ENCODE data around the gene KRT33B.

KRT33B gene

GRCh38 chr17:41326173-41327145, 43.2 kb downstream of the KRT33B start:
- DNase-seq = no peak
- H3K27ac ChIP-seq (ENCODE audit: low read depth, low read length) = no peak overlapping the region
- no peak overlapping the region for H3K18ac ChIP-seq (ENCODE audit: low read length)
- no peak overlapping the region for H3K9ac ChIP-seq (ENCODE audit: low read length)
- WGBS (ENCODE audit: extremely low coverage, insufficient coverage, low lambda C conversion rate) = no CpG with 5 or more reads among the region's 18 CpGs
- no peaks in the 10 kb centered on the region for H3K79me2 ChIP-seq (ENCODE audit: control insufficient read depth, insufficient read depth, low read length)
- no peaks in the 10 kb centered on the region for H3K36me3 ChIP-seq (ENCODE audit: control insufficient read depth, insufficient read depth, low read length)
- H3K79me1 ChIP-seq (ENCODE audit: low read length) = no peaks in the 10 kb centered on the region
- H3K23ac ChIP-seq (ENCODE audit: low read length) = no peak overlapping the region
- H3K4me1 ChIP-seq (ENCODE audit: control insufficient read depth, low read depth, low read length) = no peaks in the 10 kb centered on the region
- no peak overlapping the region for H4K5ac ChIP-seq (ENCODE audit: low read length)
- H4K8ac ChIP-seq (ENCODE audit: low read depth, low read length) = no peak overlapping the region
- no peak overlapping the region for H2BK15ac ChIP-seq (replicated peaks; ENCODE audit: low read depth)
- H3K4ac ChIP-seq (ENCODE audit: low read depth, low read length) = no peak overlapping the region
- H2AK5ac ChIP-seq (ENCODE audit: low read length) = no peak overlapping the region
- H3K56ac ChIP-seq (ENCODE audit: low read length) = no peak overlapping the region
- no peaks in the 10 kb centered on the region for H3K27me3 ChIP-seq (ENCODE audit: insufficient read depth, low read length, poor library complexity)
- H3K4me3 ChIP-seq (ENCODE audit: low read length) = no peak overlapping the region
- H2BK120ac ChIP-seq (ENCODE audit: low read depth, low read length) = no peak overlapping the region
- H2BK5ac ChIP-seq (ENCODE audit: low read length) = no peak overlapping the region
- no peak overlapping the region for H3K4me2 ChIP-seq (ENCODE audit: low read length)

GRCh38 chr17:41325611-41326010, 44.0 kb downstream of the KRT33B start:
- Histone ChIP-seq H3K27ac (ENCODE audit: low read depth, low read length) (no peak overlapping the region), H3K27me3 (ENCODE audit: insufficient read depth, low read length, poor library complexity) (no peaks in the 10 kb centered on the region), H3K4me2 (ENCODE audit: low read length) (no peak overlapping the region), H3K4me3 (ENCODE audit: low read length) (no peak overlapping the region), H3K4ac (ENCODE audit: low read depth, low read length) (no peak overlapping the region), H3K18ac (ENCODE audit: low read length) (no peak overlapping the region), H3K36me3 (ENCODE audit: control insufficient read depth, insufficient read depth, low read length) (no peaks in the 10 kb centered on the region), H2AK5ac (ENCODE audit: low read length) (no peak overlapping the region), H3K23ac (ENCODE audit: low read length) (no peak overlapping the region), H3K56ac (ENCODE audit: low read length) (no peak overlapping the region), H2BK5ac (ENCODE audit: low read length) (no peak overlapping the region), H4K8ac (ENCODE audit: low read depth, low read length) (no peak overlapping the region), H2BK15ac (replicated peaks; ENCODE audit: low read depth) (no peak overlapping the region), H3K4me1 (ENCODE audit: control insufficient read depth, low read depth, low read length) (no peaks in the 10 kb centered on the region), H3K79me2 (ENCODE audit: control insufficient read depth, insufficient read depth, low read length) (no peaks in the 10 kb centered on the region), H3K9ac (ENCODE audit: low read length) (no peak overlapping the region), H3K79me1 (ENCODE audit: low read length) (no peaks in the 10 kb centered on the region), H4K5ac (ENCODE audit: low read length) (no peak overlapping the region), H2BK120ac (ENCODE audit: low read depth, low read length) (no peak overlapping the region)
- DNase-seq = no peak
- WGBS (ENCODE audit: extremely low coverage, insufficient coverage, low lambda C conversion rate) = no CpG with 5 or more reads among the region's 6 CpGs

DNA sequence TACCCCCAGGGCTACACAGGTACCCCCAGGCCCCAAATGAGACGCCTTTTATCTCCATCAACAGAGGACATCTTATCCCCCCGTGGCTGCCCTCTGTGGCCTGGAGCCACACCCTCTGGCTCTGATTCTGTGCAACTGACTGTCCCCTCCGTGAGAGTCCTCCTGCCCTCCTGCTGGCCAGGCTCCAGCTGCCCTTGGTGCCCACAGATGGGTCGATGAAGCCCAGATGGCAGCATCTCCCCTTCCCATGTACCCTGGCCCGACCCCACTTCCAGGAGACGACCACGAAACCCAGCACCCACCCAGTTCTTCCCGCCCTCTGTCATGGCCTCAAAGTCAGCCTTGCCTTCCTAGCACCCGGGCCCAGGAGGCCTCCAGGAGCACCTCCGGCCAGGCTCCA, 44.5 kb downstream of the KRT33B start:
- H3K36me3 ChIP-seq (ENCODE audit: control insufficient read depth, insufficient read depth, low read length) = no peaks in the 10 kb centered on the region
- no peak overlapping the region for H3K56ac ChIP-seq (ENCODE audit: low read length)
- DNase-seq = no peak
- H3K18ac ChIP-seq (ENCODE audit: low read length) = no peak overlapping the region
- no peak overlapping the region for H3K4me3 ChIP-seq (ENCODE audit: low read length)
- no peaks in the 10 kb centered on the region for H3K4me1 ChIP-seq (ENCODE audit: control insufficient read depth, low read depth, low read length)
- no peak overlapping the region for H2BK5ac ChIP-seq (ENCODE audit: low read length)
- H3K4me2 ChIP-seq (ENCODE audit: low read length) = no peak overlapping the region
- no peaks in the 10 kb centered on the region for H3K79me2 ChIP-seq (ENCODE audit: control insufficient read depth, insufficient read depth, low read length)
- H2BK15ac ChIP-seq (replicated peaks; ENCODE audit: low read depth) = no peak overlapping the region
- no peak overlapping the region for H2BK120ac ChIP-seq (ENCODE audit: low read depth, low read length)
- no peak overlapping the region for H3K23ac ChIP-seq (ENCODE audit: low read length)
- no CpG with 5 or more reads among the region's 10 CpGs for WGBS (ENCODE audit: extremely low coverage, insufficient coverage, low lambda C conversion rate)
- H3K79me1 ChIP-seq (ENCODE audit: low read length) = no peaks in the 10 kb centered on the region
- no peak overlapping the region for H4K8ac ChIP-seq (ENCODE audit: low read depth, low read length)
- H3K27me3 ChIP-seq (ENCODE audit: insufficient read depth, low read length, poor library complexity) = no peaks in the 10 kb centered on the region
- H4K5ac ChIP-seq (ENCODE audit: low read length) = no peak overlapping the region
- H3K27ac ChIP-seq (ENCODE audit: low read depth, low read length) = no peak overlapping the region
- no peak overlapping the region for H2AK5ac ChIP-seq (ENCODE audit: low read length)
- H3K4ac ChIP-seq (ENCODE audit: low read depth, low read length) = no peak overlapping the region
- no peak overlapping the region for H3K9ac ChIP-seq (ENCODE audit: low read length)

- no peaks in the 10 kb centered on the region for H3K79me1 ChIP-seq (ENCODE audit: low read length)
- H4K8ac ChIP-seq (ENCODE audit: low read depth, low read length) = no peak overlapping the region
- no peak overlapping the region for H3K4me3 ChIP-seq (ENCODE audit: low read length)
- no peak overlapping the region for H2BK120ac ChIP-seq (ENCODE audit: low read depth, low read length)
- no peak overlapping the region for H3K27ac ChIP-seq (ENCODE audit: low read depth, low read length)
- no peak overlapping the region for H3K18ac ChIP-seq (ENCODE audit: low read length)
- DNase-seq = peak; percentile 57
- no peak overlapping the region for H4K5ac ChIP-seq (ENCODE audit: low read length)
- H3K56ac ChIP-seq (ENCODE audit: low read length) = no peak overlapping the region
- H3K4ac ChIP-seq (ENCODE audit: low read depth, low read length) = no peak overlapping the region
- no peaks in the 10 kb centered on the region for H3K79me2 ChIP-seq (ENCODE audit: control insufficient read depth, insufficient read depth, low read length)
- no peak overlapping the region for H3K23ac ChIP-seq (ENCODE audit: low read length)
- H3K36me3 ChIP-seq (ENCODE audit: control insufficient read depth, insufficient read depth, low read length) = no peaks in the 10 kb centered on the region
- no peak overlapping the region for H2BK5ac ChIP-seq (ENCODE audit: low read length)
- H2BK15ac ChIP-seq (replicated peaks; ENCODE audit: low read depth) = no peak overlapping the region
- no peaks in the 10 kb centered on the region for H3K4me1 ChIP-seq (ENCODE audit: control insufficient read depth, low read depth, low read length)
- no peak overlapping the region for H2AK5ac ChIP-seq (ENCODE audit: low read length)
- WGBS (ENCODE audit: extremely low coverage, insufficient coverage, low lambda C conversion rate) = no CpG with 5 or more reads among the region's 16 CpGs
- no peak overlapping the region for H3K4me2 ChIP-seq (ENCODE audit: low read length)
- no peaks in the 10 kb centered on the region for H3K27me3 ChIP-seq (ENCODE audit: insufficient read depth, low read length, poor library complexity)
- no peak overlapping the region for H3K9ac ChIP-seq (ENCODE audit: low read length)
Measured at GRCh38 chr17:41324180-41325075, 45.2 kb downstream of the KRT33B start.

- Histone ChIP-seq H3K27me3 (ENCODE audit: insufficient read depth, low read length, poor library complexity) (no peaks in the 10 kb centered on the region), H3K56ac (ENCODE audit: low read length) (no peak overlapping the region), H3K27ac (ENCODE audit: low read depth, low read length) (no peak overlapping the region), H3K18ac (ENCODE audit: low read length) (no peak overlapping the region), H3K23ac (ENCODE audit: low read length) (no peak overlapping the region), H2BK120ac (ENCODE audit: low read depth, low read length) (no peak overlapping the region), H3K4me1 (ENCODE audit: control insufficient read depth, low read depth, low read length) (no peaks in the 10 kb centered on the region), H3K4me2 (ENCODE audit: low read length) (no peak overlapping the region), H3K9ac (ENCODE audit: low read length) (no peak overlapping the region), H4K5ac (ENCODE audit: low read length) (no peak overlapping the region), H2AK5ac (ENCODE audit: low read length) (no peak overlapping the region), H3K4me3 (ENCODE audit: low read length) (no peak overlapping the region), H4K8ac (ENCODE audit: low read depth, low read length) (no peak overlapping the region), H2BK15ac (replicated peaks; ENCODE audit: low read depth) (no peak overlapping the region), H2BK5ac (ENCODE audit: low read length) (no peak overlapping the region), H3K79me2 (ENCODE audit: control insufficient read depth, insufficient read depth, low read length) (no peaks in the 10 kb centered on the region), H3K36me3 (ENCODE audit: control insufficient read depth, insufficient read depth, low read length) (no peaks in the 10 kb centered on the region), H3K79me1 (ENCODE audit: low read length) (no peaks in the 10 kb centered on the region), H3K4ac (ENCODE audit: low read depth, low read length) (no peak overlapping the region)
- WGBS (ENCODE audit: extremely low coverage, insufficient coverage, low lambda C conversion rate) = no CpG with 5 or more reads among the region's 11 CpGs
- peak; percentile 14 for DNase-seq
Measured at GRCh38 chr17:41322903-41323895, 46.4 kb downstream of the KRT33B start.
